HG03520 (cell line): ENCODE results near the gene GTF3C5.

Source experiments
- ATAC-seq: cut with Tn5 transposase; IDR thresholded peaks from one replicate; pipeline ENCODE4 v1.9.1; 2021; ENCODE audit warnings: mild to moderate bottlenecking, moderate library complexity; ENCODE audit not compliant: unreplicated experiment

The GTF3C5 gene

GRCh38 chr9:133104718-133105460 is 74.1 kb downstream of the GTF3C5 start:
- ATAC-seq: no peak

- no peak for ATAC-seq
These were observed 74.6 kb downstream of the GTF3C5 start for GRCh38 chr9:133105461-133105770.

DNA sequence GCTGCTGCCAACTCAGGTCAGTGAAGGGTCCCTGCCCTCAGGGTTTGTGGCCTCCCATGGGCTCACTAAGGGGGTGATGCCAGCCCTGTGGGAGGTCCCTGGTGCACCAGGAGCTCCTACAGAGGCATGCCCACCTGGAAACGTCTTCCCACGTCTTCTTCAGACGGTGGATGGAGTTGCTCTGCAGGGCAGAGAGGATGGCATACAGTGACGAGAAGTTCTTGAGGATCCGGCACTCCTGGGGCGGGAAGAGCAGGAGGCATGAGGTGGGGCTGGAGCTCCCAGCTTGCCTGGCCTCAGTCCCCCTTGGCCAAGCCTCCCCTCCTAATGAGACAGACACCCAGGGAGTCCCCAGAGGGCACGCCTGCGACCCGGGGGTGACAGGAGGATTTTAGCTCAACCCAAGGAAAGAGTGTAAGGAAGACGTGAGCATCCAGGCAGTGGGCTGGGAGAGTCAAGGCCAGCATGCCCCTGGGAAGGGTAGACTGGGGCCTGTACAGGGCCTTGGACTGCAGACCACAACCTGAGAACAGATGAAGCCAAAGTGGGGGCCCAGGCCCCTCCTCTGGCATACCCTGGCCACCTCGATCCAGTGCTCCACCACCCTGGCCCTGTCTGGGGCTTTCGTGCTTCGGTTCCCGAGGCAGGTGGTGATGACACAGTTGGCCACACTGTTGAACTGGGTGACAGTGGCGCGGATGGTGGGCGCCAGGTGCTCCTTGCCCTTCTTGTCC is 75.9 kb downstream of the GTF3C5 start:
- ATAC-seq: no peak

- no peak for ATAC-seq
These were observed 76.5 kb downstream of the GTF3C5 start for GRCh38 chr9:133107245-133107722.
